PC-3 (cell line): ENCODE measurements around the gene LGR4. TPM values are rescaled to one million over a fixed set of nuclear protein-coding genes. Genes with fewer than 3 reads are reported as not detected.
"Not testable (repeated sequence)": the region's sequence is repeated elsewhere in the genome, so short reads cannot be mapped to it uniquely, and the experiment has no call there.

Source experiments
- ATAC-seq: fragments of 200-7000 bp; cut with Tn5 transposase; 2 replicates; pipeline ENCODE4 v1.9.1; 2020; ENCODE audit warnings: mild to moderate bottlenecking, moderate library complexity
- BruUV-seq: library from RNA; stranded (reverse); fragments of 400-500 nt; replicated peaks from 2 replicates; lab custom pipeline; 2021; lab: Mats Ljungman, UMichigan
- CTCF ChIA-PET: fragments of 300-600 bp; sonication (Branson Sonifier 250); formaldehyde crosslinking; loops from one replicate; lab custom pipeline; 2022; ENCODE audit warnings: antibody characterized with exemption; lab: Charles Lee
- POLR2A ChIA-PET: fragments of 300-600 bp; sonication (Branson Sonifier 250); formaldehyde crosslinking; loops from one replicate; lab custom pipeline; 2022; ENCODE audit warnings: antibody characterized with exemption; ENCODE audit not compliant: unreplicated experiment; lab: Charles Lee
- DNase-seq: peaks from one replicate; pipeline ENCODE4 v3.0.0-alpha.2; 2015
- H2AFZ ChIP-seq: fragments of 300-600 bp; sonication (generic); 2 replicates; pipeline ENCODE4 v1.6.0; 2016; ENCODE audit warnings: antibody characterized with exemption, low read length
- H3F3A ChIP-seq: fragments of 300-600 bp; sonication (generic); one replicate; pipeline ENCODE4 v1.6.0; 2017; ENCODE audit warnings: antibody characterized with exemption, low read length, control low read depth, mild to moderate bottlenecking; ENCODE audit not compliant: unreplicated experiment
- H3K27ac ChIP-seq: fragments of 300-600 bp; sonication (generic); 2 replicates; pipeline ENCODE4 v1.5.1; 2016; ENCODE audit warnings: mild to moderate bottlenecking, low read length
- H3K27me3 ChIP-seq: fragments of 300-600 bp; sonication (generic); 2 replicates; pipeline ENCODE4 v1.6.1; 2016; ENCODE audit warnings: low read length, mixed read lengths
- H3K36me3 ChIP-seq: fragments of 300-600 bp; sonication (generic); 2 replicates; pipeline ENCODE4 v1.6.1; 2016; ENCODE audit warnings: low read depth, mixed run types, low read length, mixed read lengths
- H3K4me1 ChIP-seq: fragments of 300-600 bp; sonication (generic); 2 replicates; pipeline ENCODE4 v1.5.1; 2016; ENCODE audit warnings: low read length; ENCODE audit not compliant: insufficient read depth
- H3K4me2 ChIP-seq: fragments of 300-600 bp; sonication (generic); 2 replicates; pipeline ENCODE4 v1.6.0; 2016; ENCODE audit warnings: low read length
- H3K4me3 ChIP-seq: fragments of 300-600 bp; sonication (generic); 2 replicates; pipeline ENCODE4 v1.5.1; 2016; ENCODE audit warnings: mild to moderate bottlenecking, low read length, mixed read lengths
- H3K79me2 ChIP-seq: fragments of 300-600 bp; sonication (generic); 2 replicates; pipeline ENCODE4 v1.6.1; 2017; ENCODE audit warnings: low read length, mixed read lengths
- H3K9ac ChIP-seq: fragments of 300-600 bp; sonication (generic); 2 replicates; pipeline ENCODE4 v1.6.0; 2016; ENCODE audit warnings: mild to moderate bottlenecking, low read length
- H3K9me2 ChIP-seq: fragments of 300-600 bp; sonication (generic); replicated peaks from 2 replicates; pipeline ENCODE4 v1.6.1; 2016; ENCODE audit warnings: mixed run types, low read length, mixed read lengths
- H3K9me3 ChIP-seq: fragments of 300-600 bp; sonication (generic); 2 replicates; pipeline ENCODE4 v1.6.1; 2016; ENCODE audit warnings: low read length, mixed read lengths
- H4K20me1 ChIP-seq: fragments of 300-600 bp; sonication (generic); 2 replicates; pipeline ENCODE4 v1.6.1; 2016; ENCODE audit warnings: low read length, mixed read lengths
- EZH2 ChIP-seq: fragments of 300-600 bp; sonication (generic); IDR thresholded peaks from one replicate; pipeline ENCODE4 v1.6.1; 2017; ENCODE audit warnings: antibody characterized with exemption, mild to moderate bottlenecking, low read length; ENCODE audit not compliant: unreplicated experiment
- EZH2phosphoT487 ChIP-seq: fragments of 300-600 bp; sonication (generic); IDR thresholded peaks from 2 replicates; pipeline ENCODE4 v1.6.1; 2018; ENCODE audit warnings: mild to moderate bottlenecking, antibody characterized with exemption, low read length, borderline replicate concordance
- intact Hi-C: fragments of 100-400 bp; cut with micrococcal nuclease; formaldehyde crosslinking; loops from 2 replicates; pipeline ENCODE4 v1.9.0; 2023
- total RNA-seq: library from RNA; depleted of rRNA; stranded (reverse); fragments of >200 nt; gene quantifications from 2 replicates; pipeline ENCODE4 v1.2.3, GENCODE V29; 2014
- TF ChIP-seq, protein P1 (sequence below): fragments of 300-600 bp; sonication (generic); conservative IDR thresholded peaks from 2 replicates; pipeline ENCODE4 v1.5.1; 2017; ENCODE audit warnings: antibody characterized with exemption, low read depth, mild to moderate bottlenecking, low read length

Gene LGR4
- total RNA-seq, 1 experiment from 2014 or later, result 13.5 TPM

DNA sequence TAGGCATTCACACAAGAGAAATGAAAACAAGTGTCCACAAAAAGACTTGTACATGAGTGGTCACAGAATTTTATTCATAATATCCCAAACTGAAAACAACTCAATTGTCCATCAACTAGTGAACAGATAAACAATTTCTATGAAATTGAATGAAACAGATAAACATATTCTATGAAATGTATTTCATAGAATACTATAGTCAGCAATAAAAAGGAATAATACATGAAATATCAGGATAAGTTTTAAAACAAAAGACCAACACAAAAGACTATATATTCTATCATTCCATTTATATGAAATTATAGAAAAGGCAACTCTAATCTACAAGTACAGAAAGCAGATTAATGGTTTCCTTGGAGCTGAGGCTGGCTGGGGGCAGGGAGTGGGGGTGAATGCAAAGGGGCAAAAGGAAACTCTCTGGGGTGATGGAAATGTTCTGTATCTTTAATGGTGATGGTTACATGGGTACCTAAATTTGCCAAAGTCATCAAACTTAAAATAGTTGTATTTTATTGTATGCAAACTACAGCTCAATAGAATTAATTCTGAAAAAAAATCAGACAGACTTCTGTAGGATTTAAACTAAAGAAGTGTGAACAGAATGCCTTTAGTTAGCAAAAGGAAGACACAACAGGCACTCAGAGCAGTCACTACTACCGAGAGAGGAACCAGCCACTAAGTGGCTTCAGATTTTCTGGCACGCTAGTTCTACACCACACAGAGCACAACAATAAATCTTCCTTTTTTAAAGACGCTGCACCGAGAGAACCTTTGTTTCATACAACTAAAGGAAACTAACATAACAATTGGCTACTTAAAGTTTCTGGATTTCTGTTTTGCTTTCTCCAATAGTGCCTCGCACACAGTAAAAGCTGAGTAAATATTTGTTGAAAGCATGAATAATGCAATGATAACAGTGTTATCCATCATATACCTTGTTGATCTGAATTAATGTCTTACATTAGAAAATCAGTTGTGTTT is 124.9 kb downstream of the LGR4 start:
- Histone ChIP-seq H4K20me1 (no peaks in the 10 kb centered on the region; the same call in 1 of the 2 replicates), H3K4me2 (peak overlapping the region; percentile 74), H3K9me2 (no peaks in the 10 kb centered on the region), H3K27ac (peak overlapping the region; percentile 44), H3K4me1 (peaks cover 14% of the 10 kb centered on the region), H3K79me2 (no peaks in the 10 kb centered on the region), H3F3A (no peaks in the 10 kb centered on the region), H3K36me3 (0 out of 2 replicates have a peak, but pooled peaks cover 3% of the 10 kb centered on the region), H3K9ac (no peak overlapping the region), H3K27me3 (no peaks in the 10 kb centered on the region), H2AFZ (peak overlapping the region; percentile 39), H3K9me3 (no peaks in the 10 kb centered on the region), H3K4me3 (peak overlapping the region; percentile 55; the same call in 1 of the 2 replicates)
- peak; percentile 47 for DNase-seq
- intact Hi-C loops, result loop anchor here (1.0 to 2.0 kb wide), 2 partner anchors 47 to 48 kb away; no protein-coding TSS in a partner anchor
- POLR2A ChIA-PET, result interaction anchor here (0.7 kb wide), 1 partner anchor 76 kb away, joined by 5 read pairs; no protein-coding TSS in a partner anchor
- CTCF ChIA-PET, result interaction anchor here (0.7 kb wide), 2 partner anchors 12 to 108 kb away, joined by 3 to 11 read pairs; no protein-coding TSS in a partner anchor
- ATAC-seq, result peak; percentile 94
- BruUV-seq, result no TSS peak
- no peak for TF ChIP-seq EZH2phosphoT487

DNA sequence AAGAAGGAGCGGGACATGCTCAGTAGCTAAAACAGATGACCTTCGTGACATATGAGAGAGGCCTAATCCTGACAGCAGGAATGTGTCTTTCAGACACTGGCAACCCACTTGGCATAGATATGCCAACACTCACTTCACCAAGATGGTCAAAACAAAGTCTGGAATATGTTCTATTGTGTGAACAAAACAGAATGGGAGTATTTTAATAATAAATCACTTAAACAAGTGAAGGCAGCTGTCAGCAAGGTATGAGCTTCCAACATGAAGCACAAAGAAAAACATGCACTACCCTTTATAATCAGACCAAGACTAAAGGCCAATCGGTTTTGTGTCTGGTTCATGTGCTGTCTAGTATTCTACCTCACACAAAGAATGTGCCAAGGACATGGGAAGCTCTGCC is 132.6 kb downstream of the LGR4 start:
- no peaks in the 10 kb centered on the region for H3F3A ChIP-seq
- BruUV-seq, result no TSS peak
- no peaks in the 10 kb centered on the region for H3K79me2 ChIP-seq
- no peak overlapping the region for H3K27ac ChIP-seq
- ATAC-seq (no peak), DNase-seq (no peak)
- no peaks in the 10 kb centered on the region for H4K20me1 ChIP-seq
- TF ChIP-seq EZH2 (no peak), EZH2phosphoT487 (no peak)
- TF ChIP-seq, protein P1, sequence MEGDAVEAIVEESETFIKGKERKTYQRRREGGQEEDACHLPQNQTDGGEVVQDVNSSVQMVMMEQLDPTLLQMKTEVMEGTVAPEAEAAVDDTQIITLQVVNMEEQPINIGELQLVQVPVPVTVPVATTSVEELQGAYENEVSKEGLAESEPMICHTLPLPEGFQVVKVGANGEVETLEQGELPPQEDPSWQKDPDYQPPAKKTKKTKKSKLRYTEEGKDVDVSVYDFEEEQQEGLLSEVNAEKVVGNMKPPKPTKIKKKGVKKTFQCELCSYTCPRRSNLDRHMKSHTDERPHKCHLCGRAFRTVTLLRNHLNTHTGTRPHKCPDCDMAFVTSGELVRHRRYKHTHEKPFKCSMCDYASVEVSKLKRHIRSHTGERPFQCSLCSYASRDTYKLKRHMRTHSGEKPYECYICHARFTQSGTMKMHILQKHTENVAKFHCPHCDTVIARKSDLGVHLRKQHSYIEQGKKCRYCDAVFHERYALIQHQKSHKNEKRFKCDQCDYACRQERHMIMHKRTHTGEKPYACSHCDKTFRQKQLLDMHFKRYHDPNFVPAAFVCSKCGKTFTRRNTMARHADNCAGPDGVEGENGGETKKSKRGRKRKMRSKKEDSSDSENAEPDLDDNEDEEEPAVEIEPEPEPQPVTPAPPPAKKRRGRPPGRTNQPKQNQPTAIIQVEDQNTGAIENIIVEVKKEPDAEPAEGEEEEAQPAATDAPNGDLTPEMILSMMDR, result no peak
- no peaks in the 10 kb centered on the region for H3K36me3 ChIP-seq
- no peaks in the 10 kb centered on the region for H3K9me3 ChIP-seq
- H3K4me1 ChIP-seq, result no peaks in the 10 kb centered on the region
- CTCF ChIA-PET, result no interaction called here
- H3K9ac ChIP-seq, result no peak overlapping the region
- H3K4me3 ChIP-seq, result no peak overlapping the region
- no peaks in the 10 kb centered on the region for H3K27me3 ChIP-seq
- H3K4me2 ChIP-seq, result no peak overlapping the region
- H3K9me2 ChIP-seq, result no peaks in the 10 kb centered on the region
- H2AFZ ChIP-seq, result no peak overlapping the region
- POLR2A ChIA-PET, result no interaction called here
- intact Hi-C loops, result no loop called here

DNA sequence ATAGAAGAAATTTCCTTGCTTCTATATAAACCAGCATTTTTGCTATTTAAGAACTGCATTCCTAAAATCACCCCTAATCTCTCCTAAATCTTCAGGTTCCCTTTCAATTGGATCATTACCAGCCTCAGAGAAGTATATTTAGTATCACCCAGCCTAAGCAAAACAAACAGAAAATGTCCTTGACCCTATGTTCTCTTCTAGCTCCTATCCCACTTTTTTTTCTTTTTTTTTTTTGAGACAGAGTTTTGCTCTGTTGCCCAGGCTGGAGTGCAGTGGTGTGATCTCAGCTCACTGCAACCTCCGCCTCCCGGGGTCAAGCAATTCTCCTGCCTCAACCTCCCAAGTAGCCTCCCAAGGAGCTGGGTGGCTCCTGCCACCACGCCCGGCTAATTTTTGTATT is 137.8 kb downstream of the LGR4 start:
- H3K9me2 ChIP-seq, intact Hi-C loops, ATAC-seq, H3K4me2 ChIP-seq, H2AFZ ChIP-seq, H3K4me3 ChIP-seq, CTCF ChIA-PET, H3K9ac ChIP-seq, H3F3A ChIP-seq, POLR2A ChIA-PET, DNase-seq, H3K36me3 ChIP-seq, H3K4me1 ChIP-seq, H4K20me1 ChIP-seq, H3K27me3 ChIP-seq, H3K27ac ChIP-seq, BruUV-seq, H3K9me3 ChIP-seq, H3K79me2 ChIP-seq: not testable (repeated sequence)
